Motor neuron (in vitro differentiated cells): ENCODE data around the gene MIER1. TPM values are rescaled to one million over a fixed set of nuclear protein-coding genes. Genes with fewer than 3 reads are reported as not detected.
A peak's percentile ranks its signal among the peaks of the same experiment; 100 is the strongest.

ENCODE experiments used
- ATAC-seq, 8 experiments: fragments of 200-7000 bp; cut with Tn5 transposase; replicated peaks in 6 of 8; 2 replicates each; pipeline ENCODE4 v1.8.0; 2021; ENCODE audit warnings: mild to moderate bottlenecking in 8 of 8, moderate library complexity in 8 of 8
- H3K27ac ChIP-seq, 2 donors: fragments of 250-450 bp; sonication (Bioruptor Pico); 2 replicates each; pipeline ENCODE4 v1.9.0; 2021; ENCODE audit warnings: antibody characterized with exemption in 2 of 2, mild to moderate bottlenecking in 2 of 2, moderate library complexity in 1 of 2
- H3K4me1 ChIP-seq, 2 donors: fragments of 250-450 bp; sonication (Bioruptor Pico); replicated peaks in 1 of 2; 2 replicates each; pipeline ENCODE4 v1.6.1; 2021; ENCODE audit warnings: antibody characterized with exemption in 2 of 2, mild to moderate bottlenecking in 2 of 2, moderate library complexity in 1 of 2
- H3K4me3 ChIP-seq, 5 donors: fragments of 250-450 bp; sonication (Bioruptor Pico); 2 replicates each; pipeline ENCODE4 v1.9.0; 2021; ENCODE audit warnings: antibody characterized with exemption in 5 of 5, mild to moderate bottlenecking in 5 of 5, moderate library complexity in 4 of 5
- WGBS, 10 experiments: fragments of 450-650 bp; shearing (Covaris generic); methylation state at CpG; one replicate each; pipeline ENCODE4 v1.0.0; 2022; 5-methylcytosine and 5-hydroxymethylcytosine counted together
- in situ Hi-C, 9 experiments: fragments of 400-800 bp; cut with MboI; loops; one replicate each; pipeline ENCODE4 v1.15.0; 2021; ENCODE audit warnings: low sequenced_read_pairs in 9 of 9, low pct_unique_long_range_greater_than_20kb in 2 of 9; ENCODE audit not compliant: unreplicated experiment in 9 of 9
- total RNA-seq, 8 experiments: library from RNA; unstranded; fragments of 300-600 nt; gene quantifications; 2 replicates each; pipeline versions ENCODE4 v1.2.3 to v1.2.4, GENCODE V29; 2022

MIER1 gene
- total RNA-seq, 8 experiments from 2014 or later, result 23.2 to 51.6 (median 28.6) TPM

GRCh38 chr1:66981679-66982078, 56.9 kb downstream of the MIER1 start:
- 25 to 100% (median 82%) methylated on average over 1 to 4 of the region's 4 CpGs; no CpG with 5 or more reads in 1 of the 10 experiments for WGBS, 10 experiments
- H3K4me1 ChIP-seq, result peaks cover 6 to 10% of the 10 kb centered on the region in 2 donors
- no peak overlapping the region for H3K27ac ChIP-seq
- no peak overlapping the region for H3K4me3 ChIP-seq
- in situ Hi-C loops, result no loop called here
- ATAC-seq, result no peak

DNA sequence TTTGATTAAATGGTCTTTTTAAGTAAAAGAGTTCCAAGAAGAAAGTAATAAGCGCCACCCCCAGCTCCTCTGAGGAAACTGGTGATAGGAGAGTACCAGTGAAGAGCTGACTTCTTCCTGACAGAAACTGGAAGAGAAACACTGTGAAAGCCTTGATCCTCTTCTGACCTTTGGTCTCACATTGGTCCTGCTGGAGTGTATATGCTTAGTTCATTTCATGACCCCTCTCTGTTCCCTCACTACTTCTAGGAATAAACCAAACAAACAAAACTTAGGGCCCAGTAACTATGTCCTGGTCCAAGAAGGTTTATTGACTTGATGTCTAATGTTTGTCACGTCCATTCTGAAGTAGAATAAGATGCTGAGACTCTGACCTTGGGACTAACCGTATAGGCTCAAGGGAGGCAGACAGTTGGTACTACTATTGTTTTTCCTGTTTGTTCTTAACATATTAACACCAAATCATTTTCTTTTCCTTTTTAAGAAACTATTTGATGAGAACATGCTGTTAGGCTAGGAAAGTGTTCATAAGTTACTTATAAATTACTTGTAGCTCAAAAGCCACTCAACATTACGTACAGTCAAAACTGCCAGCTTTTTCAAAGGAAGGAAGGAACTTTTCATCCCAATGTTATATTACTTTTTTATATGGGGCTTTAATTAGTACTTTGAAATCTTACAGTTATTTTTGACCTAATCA, 57.9 kb downstream of the MIER1 start:
- Histone ChIP-seq H3K27ac (no peak overlapping the region), H3K4me3 (no peak overlapping the region), H3K4me1 (peaks cover 6 to 11% of the 10 kb centered on the region in 2 donors)
- WGBS, 10 experiments, result 91 to 100% (median 97%) methylated on average over 1 to 4 of the region's 4 CpGs
- no peak for ATAC-seq
- in situ Hi-C loops, result no loop called here

- peaks cover 6 to 11% of the 10 kb centered on the region in 2 donors for H3K4me1 ChIP-seq
- no peak for ATAC-seq
- H3K4me3 ChIP-seq, result no peak overlapping the region
- in situ Hi-C loops, result no loop called here
- H3K27ac ChIP-seq, result no peak overlapping the region
- 83 to 100% (median 98%) methylated on average over 1 of the region's 1 CpG; no CpG with 5 or more reads in 2 of the 10 experiments for WGBS, 10 experiments
Observed at GRCh38 chr1:66984491-66984890, 59.7 kb downstream of the MIER1 start.

GRCh38 chr1:66985835-66986234, 61.0 kb downstream of the MIER1 start:
- H3K4me1 ChIP-seq, result peaks cover 6 to 11% of the 10 kb centered on the region in 2 donors
- no peak for ATAC-seq
- 0 to 100% (median 100%) methylated on average over 1 of the region's 1 CpG; no CpG with 5 or more reads in 1 of the 10 experiments for WGBS, 10 experiments
- in situ Hi-C loops, result no loop called here
- H3K27ac ChIP-seq, result no peak overlapping the region
- H3K4me3 ChIP-seq, result no peak overlapping the region

GRCh38 chr1:66993076-66993475, 68.3 kb downstream of the MIER1 start:
- ATAC-seq, result no peak
- Histone ChIP-seq H3K27ac (no peak overlapping the region), H3K4me3 (no peak overlapping the region), H3K4me1 (no peaks in the 10 kb centered on the region)
- 86 to 100% (median 100%) methylated on average over 1 to 3 of the region's 3 CpGs; no CpG with 5 or more reads in 2 of the 10 experiments for whole genome bisulfite sequencing, 10 experiments
- in situ Hi-C loops, result loop anchor here in 1 of 9 experiments (10.0 kb wide), 1 partner anchor 152 kb away; no protein-coding TSS in a partner anchor

DNA sequence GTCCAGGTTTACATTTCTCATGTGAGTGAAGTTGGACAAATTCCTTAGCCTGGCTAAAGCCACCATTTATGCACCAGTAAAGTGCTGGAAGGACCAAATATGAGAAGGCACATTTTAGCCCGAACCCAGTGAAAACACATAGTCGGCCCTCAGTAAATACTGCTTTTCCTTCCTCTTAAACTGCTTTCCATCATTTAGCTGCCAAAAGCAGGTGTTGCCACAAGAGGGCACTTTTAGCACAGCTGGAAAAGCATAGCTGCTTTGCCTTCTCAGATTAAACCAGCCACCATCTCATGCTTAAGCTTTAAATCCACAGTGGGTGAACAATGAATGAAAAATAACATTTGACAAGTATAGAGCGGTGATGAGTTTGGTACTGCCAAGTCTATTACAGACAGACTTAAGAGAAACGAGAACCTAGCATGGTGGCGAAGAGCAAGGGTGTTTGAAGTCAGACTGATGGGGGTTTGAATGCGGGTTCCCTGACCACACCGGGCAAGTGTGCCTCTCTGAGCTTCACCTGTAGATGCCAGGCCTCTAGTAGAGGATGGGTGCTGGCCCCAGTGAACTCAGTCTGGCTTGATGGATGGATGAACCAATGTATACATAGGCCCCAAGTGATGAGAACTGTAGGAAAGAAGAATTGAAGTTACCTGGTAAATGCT, 71.4 kb downstream of the MIER1 start:
- in situ Hi-C loops, result loop anchor here in 1 of 9 experiments (10.0 kb wide), 1 partner anchor 149 kb away; no protein-coding TSS in a partner anchor
- H3K27ac ChIP-seq, result no peak overlapping the region
- WGBS, 10 experiments, result 6 to 100% (median 65%) methylated on average over 1 to 7 of the region's 7 CpGs; no CpG with 5 or more reads in 3 of the 10 experiments

GRCh38 chr1:66998972-66999371, 74.2 kb downstream of the MIER1 start:
- H3K4me1 ChIP-seq, result no peaks in the 10 kb centered on the region
- no peak for ATAC-seq
- no peak overlapping the region for H3K27ac ChIP-seq
- in situ Hi-C loops, result loop anchor here in 1 of 9 experiments (10.0 kb wide), 1 partner anchor 146 kb away; no protein-coding TSS in a partner anchor
- no peak overlapping the region for H3K4me3 ChIP-seq

More for the DNA sequence above, 71.4 kb downstream of the MIER1 start:
- no peak overlapping the region for H3K4me3 ChIP-seq
- H3K4me1 ChIP-seq, result no peaks in the 10 kb centered on the region
- peak in 6 of 8 experiments; percentile 29 to 86 (median 68) for ATAC-seq

DNA sequence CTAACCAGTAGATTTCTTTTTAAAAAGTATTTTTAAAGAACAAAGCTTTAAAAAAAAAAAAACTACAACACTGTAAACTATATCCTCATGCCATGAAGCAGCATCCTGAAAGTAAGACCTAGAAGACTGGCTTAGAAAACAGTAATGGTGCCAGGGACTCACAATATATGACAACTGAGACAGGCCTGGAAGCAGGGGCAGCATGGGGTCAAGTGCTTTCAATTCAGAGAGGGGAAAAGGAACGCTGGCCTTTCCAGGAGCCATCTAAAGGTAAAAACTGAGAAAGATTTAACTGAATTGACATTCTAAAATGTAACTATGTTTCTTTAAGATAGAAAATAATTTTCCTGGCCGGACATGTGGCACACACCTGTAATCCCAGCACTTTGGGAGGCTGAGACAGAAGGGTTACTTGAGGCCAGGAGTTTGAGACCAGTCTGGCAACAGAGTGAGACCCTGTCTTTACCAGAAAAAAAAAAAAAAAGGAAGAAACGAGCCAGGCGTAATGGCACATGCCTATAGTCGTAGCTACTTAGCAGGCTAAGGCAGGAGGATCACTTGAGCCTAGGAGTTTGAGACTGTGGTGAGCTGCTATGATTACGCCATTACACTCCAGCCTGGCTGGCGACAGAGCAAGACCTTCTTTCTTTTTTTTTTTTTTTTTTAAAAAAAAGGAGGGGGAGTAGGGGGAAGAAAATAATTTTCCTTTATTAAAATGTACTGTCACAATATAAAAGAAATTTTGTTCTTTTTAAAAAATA, 75.0 kb downstream of the MIER1 start:
- ATAC-seq, result no peak
- 67 to 92% (median 84%) methylated on average over 2 to 7 of the region's 7 CpGs; no CpG with 5 or more reads in 1 of the 10 experiments for WGBS, 10 experiments
- Histone ChIP-seq H3K4me1 (no peaks in the 10 kb centered on the region), H3K4me3 (no peak overlapping the region), H3K27ac (no peak overlapping the region)
- in situ Hi-C loops, result loop anchor here in 2 of 9 experiments (10.0 to 25.0 kb wide), 2 partner anchors 145 to 487 kb away; no protein-coding TSS in a partner anchor

DNA sequence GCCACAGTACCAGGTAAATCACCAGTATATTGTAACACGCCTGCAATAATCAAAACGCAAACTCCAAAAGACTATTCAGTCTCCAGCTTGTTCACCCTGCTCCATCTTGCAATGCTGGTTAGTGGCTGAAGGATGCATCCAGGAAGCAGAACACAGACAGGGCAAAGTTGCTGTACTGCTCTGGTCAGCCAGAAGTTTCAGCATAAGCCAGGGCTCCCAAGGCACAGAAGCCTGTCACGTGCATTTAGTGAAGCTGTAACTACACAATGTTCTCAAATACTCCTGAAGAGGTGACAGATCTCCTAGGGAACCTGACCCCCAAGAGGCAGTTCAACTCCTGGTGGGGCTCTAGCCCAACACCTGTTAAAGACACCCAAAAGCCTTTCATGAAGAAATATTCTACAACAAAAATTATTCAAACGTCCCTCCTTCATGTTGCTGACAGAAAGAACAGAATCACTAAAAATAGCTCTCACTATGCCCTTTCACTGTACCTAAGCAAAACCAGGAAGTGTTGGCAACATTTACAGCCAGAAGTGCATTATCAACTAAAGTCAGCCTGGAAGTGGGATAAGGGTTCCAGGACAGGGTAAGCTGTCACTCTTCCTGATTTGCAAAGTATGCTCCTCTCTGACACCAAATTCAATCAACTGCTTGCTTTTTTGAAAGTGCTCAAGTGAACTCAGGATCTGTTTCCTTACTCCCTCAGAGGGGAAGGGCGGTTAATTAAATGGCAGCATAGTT, 77.1 kb downstream of the MIER1 start:
- WGBS, 10 experiments, result 67 to 100% (median 93%) methylated on average over 1 to 5 of the region's 5 CpGs; no CpG with 5 or more reads in 1 of the 10 experiments
- H3K4me3 ChIP-seq, result no peak overlapping the region
- no peaks in the 10 kb centered on the region for H3K4me1 ChIP-seq
- in situ Hi-C loops, result loop anchor here in 1 of 9 experiments (25.0 kb wide), 1 partner anchor 485 kb away; no protein-coding TSS in a partner anchor
- ATAC-seq, result peak in 1 of 8 experiments; percentile 35
- no peak overlapping the region for H3K27ac ChIP-seq

- WGBS, 10 experiments, result 80 to 100% (median 100%) methylated on average over 1 of the region's 1 CpG; no CpG with 5 or more reads in 4 of the 10 experiments
- H3K27ac ChIP-seq, result no peak overlapping the region
- H3K4me3 ChIP-seq, result no peak overlapping the region
- H3K4me1 ChIP-seq, result no peaks in the 10 kb centered on the region
- peak in 2 of 8 experiments; percentile 30 to 81 for ATAC-seq
- in situ Hi-C loops, result loop anchor here in 1 of 9 experiments (25.0 kb wide), 1 partner anchor 483 kb away; no protein-coding TSS in a partner anchor
Observed at GRCh38 chr1:67004176-67004575, 79.4 kb downstream of the MIER1 start.

GRCh38 chr1:67005068-67005467, 80.3 kb downstream of the MIER1 start:
- WGBS, 10 experiments, result 50 to 100% (median 96%) methylated on average over 3 to 8 of the region's 8 CpGs; no CpG with 5 or more reads in 1 of the 10 experiments
- Histone ChIP-seq H3K4me3 (no peak overlapping the region), H3K4me1 (no peaks in the 10 kb centered on the region), H3K27ac (no peak overlapping the region)
- in situ Hi-C loops, result loop anchor here in 1 of 9 experiments (25.0 kb wide), 1 partner anchor 482 kb away; no protein-coding TSS in a partner anchor
- peak in 1 of 8 experiments; percentile 31 for ATAC-seq

GRCh38 chr1:67009792-67010191, 85.0 kb downstream of the MIER1 start:
- H3K4me1 ChIP-seq, result no peaks in the 10 kb centered on the region
- no peak overlapping the region for H3K4me3 ChIP-seq
- WGBS, 10 experiments, result 75 to 100% (median 95%) methylated on average over 1 to 3 of the region's 3 CpGs; no CpG with 5 or more reads in 2 of the 10 experiments
- no peak for ATAC-seq
- in situ Hi-C loops, result loop anchor here in 1 of 9 experiments (25.0 kb wide), 1 partner anchor 478 kb away; no protein-coding TSS in a partner anchor
- no peak overlapping the region for H3K27ac ChIP-seq
